GM21423 (cell line): ENCODE results near the gene CAMLG.

Experiments
- ATAC-seq: cut with Tn5 transposase; IDR thresholded peaks from one replicate; pipeline ENCODE4 v1.9.1; 2021; ENCODE audit warnings: mild to moderate bottlenecking, moderate library complexity; ENCODE audit not compliant: unreplicated experiment

Gene CAMLG

DNA sequence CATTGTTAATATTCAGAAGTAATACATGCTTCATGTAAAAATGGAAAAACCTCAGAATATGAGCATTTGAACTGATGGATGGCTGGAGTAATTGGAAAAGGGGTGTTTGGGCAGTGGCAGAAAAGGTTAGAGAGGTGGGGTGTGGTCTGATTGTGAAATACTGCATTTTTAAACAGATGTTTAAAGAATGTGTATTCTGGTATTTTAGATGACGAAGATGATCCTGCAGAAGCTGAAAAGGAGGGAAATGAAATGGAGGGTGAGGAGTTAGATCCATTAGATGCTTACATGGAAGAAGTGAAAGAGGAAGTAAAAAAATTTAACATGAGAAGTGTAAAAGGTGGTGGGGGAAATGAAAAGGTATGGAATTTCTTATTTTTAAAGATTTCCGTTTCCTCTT lies 39.0 kb downstream of the CAMLG start:
- no peak for ATAC-seq

- no peak for ATAC-seq
Measured at GRCh38 chr5:134784241-134784920, 46.0 kb downstream of the CAMLG start.

GRCh38 chr5:134784946-134785620 lies 46.7 kb downstream of the CAMLG start:
- no peak for ATAC-seq

- no peak for ATAC-seq
Measured at GRCh38 chr5:134787692-134788091, 49.3 kb downstream of the CAMLG start.

DNA sequence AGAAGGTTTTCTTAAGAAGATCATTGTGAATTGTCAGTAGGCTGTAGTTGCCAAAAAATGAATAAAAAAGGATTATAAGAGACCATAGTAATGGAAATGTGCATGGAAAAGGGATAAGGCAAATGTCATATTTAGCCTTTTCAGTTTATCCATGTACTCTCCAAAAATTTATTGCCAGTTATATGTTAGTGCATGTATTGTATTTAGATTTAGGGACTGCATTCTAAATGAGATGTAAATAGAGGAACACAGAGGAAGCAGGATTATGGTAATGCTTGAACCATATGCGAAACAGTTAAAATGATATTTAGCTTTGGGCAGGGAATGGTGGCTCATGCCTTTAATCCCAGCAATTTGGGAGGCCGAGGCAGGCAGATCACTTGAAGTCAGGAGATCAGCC lies 53.2 kb downstream of the CAMLG start:
- no peak for ATAC-seq

DNA sequence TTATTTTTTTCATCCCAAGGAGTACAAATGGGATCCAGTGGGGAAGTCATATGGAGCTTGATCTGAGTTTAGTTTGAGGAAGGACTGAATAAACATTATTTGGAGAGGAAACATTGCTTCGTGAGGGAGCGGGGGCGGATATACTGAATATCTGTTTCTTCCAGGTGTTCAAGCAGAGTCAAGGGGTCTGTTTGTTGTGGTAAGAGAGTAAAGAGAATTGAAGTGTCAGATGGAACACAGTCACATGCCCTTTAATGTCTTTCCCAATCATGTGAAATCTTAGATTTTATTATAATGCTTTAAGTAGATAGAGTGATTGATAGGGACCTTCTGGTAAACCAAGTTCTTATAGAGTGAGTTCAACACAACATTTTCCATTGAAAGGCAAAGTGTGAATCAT lies 53.9 kb downstream of the CAMLG start:
- no peak for ATAC-seq

- ATAC-seq = no peak
Measured at GRCh38 chr5:134793111-134793510, 54.8 kb downstream of the CAMLG start.

GRCh38 chr5:134794082-134794481 lies 55.7 kb downstream of the CAMLG start:
- ATAC-seq = no peak

DNA sequence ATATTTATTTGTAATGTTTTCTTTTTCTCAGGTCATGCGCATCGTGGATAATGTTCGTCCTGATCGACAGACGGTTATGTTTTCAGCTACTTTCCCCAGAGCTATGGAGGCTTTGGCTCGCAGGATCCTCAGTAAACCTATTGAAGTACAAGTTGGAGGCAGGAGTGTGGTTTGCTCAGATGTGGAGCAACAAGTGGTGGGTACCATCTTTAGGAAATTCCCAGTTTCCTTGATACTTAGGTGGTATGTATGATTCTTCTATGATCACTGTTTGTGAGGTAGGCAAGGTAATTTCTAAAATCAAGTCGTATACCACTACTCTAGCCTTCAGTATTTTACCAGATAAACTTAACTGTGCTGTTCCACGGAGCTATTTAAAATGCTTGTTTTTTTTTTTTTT lies 56.5 kb downstream of the CAMLG start:
- ATAC-seq = no peak

DNA sequence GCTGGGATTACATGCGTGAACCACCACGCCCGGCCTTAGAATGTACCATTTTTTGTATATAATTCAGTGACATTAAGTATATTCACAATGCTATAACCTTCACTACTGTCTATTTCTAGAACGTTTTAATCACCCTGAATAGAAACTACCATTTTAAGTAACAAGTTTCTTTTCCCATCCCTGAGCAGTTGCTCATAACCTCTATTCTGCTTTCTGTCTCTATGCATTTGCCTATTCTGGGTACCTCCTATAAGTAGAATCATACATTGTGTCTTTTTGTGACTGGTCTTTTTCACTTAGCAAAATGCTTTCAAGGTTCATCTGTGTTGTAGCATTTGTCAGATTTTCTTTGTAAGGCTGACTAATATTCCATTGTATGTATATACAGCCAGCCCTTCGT lies 60.1 kb downstream of the CAMLG start:
- ATAC-seq = no peak
